ENCODE results near the gene UBR1. TPM values are rescaled to one million over a fixed set of nuclear protein-coding genes. Genes with fewer than 3 reads are reported as not detected.
"Not testable (repeated sequence)": the region's sequence is repeated elsewhere in the genome, so short reads cannot be mapped to it uniquely, and the experiment has no call there.

The UBR1 gene
- total RNA-seq, 1 donor from 2014 or later, result 33.2 TPM

- Histone ChIP-seq H3K27me3 (no peaks in the 10 kb centered on the region), H3K9me3 (ENCODE audit: low read depth) (no peaks in the 10 kb centered on the region), H3K4me3 (no peak overlapping the region), H3K36me3 (peaks cover 4% of the 10 kb centered on the region), H3K4me1 (no peaks in the 10 kb centered on the region), H3K9ac (no peak overlapping the region), H3F3A (ENCODE audit: low read depth) (no peaks in the 10 kb centered on the region), H3K27ac (no peak overlapping the region), H3K4me2 (no peak overlapping the region), H3K79me2 (ENCODE audit: low read depth) (no peaks in the 10 kb centered on the region), H2AFZ (replicated peaks) (no peak overlapping the region), H4K20me1 (ENCODE audit: low read depth) (no peaks in the 10 kb centered on the region)
- Mint-ChIP-seq H3K27me3 (ENCODE audit: insufficient read depth, low read depth) (no peaks in the 10 kb centered on the region), H3K36me3 (peaks cover 22% of the 10 kb centered on the region), H3K4me3 (no peak overlapping the region), H3K4me1 (no peaks in the 10 kb centered on the region), H3K9me3 (no peaks in the 10 kb centered on the region), H3K27ac (no peak overlapping the region)
- no peak for DNase-seq (ENCODE audit: low spot score)
- TF ChIP-seq EZH2 (IDR thresholded peaks at IDR 0.05) (no peak), EZH2phosphoT487 (IDR thresholded peaks at IDR 0.05) (no peak)
These were observed 113.2 kb downstream of the UBR1 start for GRCh38 chr15:42992626-42993025.

- Histone ChIP-seq H3K9me3 (ENCODE audit: low read depth) (no peaks in the 10 kb centered on the region), H3K79me2 (ENCODE audit: low read depth) (no peaks in the 10 kb centered on the region), H3K9ac (no peak overlapping the region), H3K27me3 (no peaks in the 10 kb centered on the region), H2AFZ (replicated peaks) (no peak overlapping the region), H3K4me3 (no peak overlapping the region), H3K36me3 (peaks cover 4% of the 10 kb centered on the region), H3K4me2 (no peak overlapping the region), H3F3A (ENCODE audit: low read depth) (no peaks in the 10 kb centered on the region), H3K27ac (no peak overlapping the region), H4K20me1 (ENCODE audit: low read depth) (no peaks in the 10 kb centered on the region), H3K4me1 (no peaks in the 10 kb centered on the region)
- TF ChIP-seq EZH2 (IDR thresholded peaks at IDR 0.05) (no peak), EZH2phosphoT487 (IDR thresholded peaks at IDR 0.05) (no peak), CTCF (IDR thresholded peaks at IDR 0.05) (no peak)
- H3K4me3 Mint-ChIP-seq, result no peak overlapping the region
- DNase-seq (ENCODE audit: low spot score), result no peak
- H3K27me3 Mint-ChIP-seq (ENCODE audit: insufficient read depth, low read depth), result no peaks in the 10 kb centered on the region
- H3K9me3 Mint-ChIP-seq, result no peaks in the 10 kb centered on the region
- H3K27ac Mint-ChIP-seq, result no peak overlapping the region
- H3K36me3 Mint-ChIP-seq, result peaks cover 8% of the 10 kb centered on the region
- no peaks in the 10 kb centered on the region for H3K4me1 Mint-ChIP-seq
These were observed 119.0 kb downstream of the UBR1 start for GRCh38 chr15:42986693-42987342.

- Histone ChIP-seq H3F3A (ENCODE audit: low read depth) (no peaks in the 10 kb centered on the region), H3K36me3 (peaks cover 4% of the 10 kb centered on the region), H3K27me3 (no peaks in the 10 kb centered on the region), H3K4me3 (no peak overlapping the region), H3K4me1 (no peaks in the 10 kb centered on the region), H3K9me3 (ENCODE audit: low read depth) (no peaks in the 10 kb centered on the region), H4K20me1 (ENCODE audit: low read depth) (no peaks in the 10 kb centered on the region), H2AFZ (replicated peaks) (no peak overlapping the region), H3K27ac (no peak overlapping the region), H3K4me2 (no peak overlapping the region), H3K9ac (no peak overlapping the region), H3K79me2 (ENCODE audit: low read depth) (no peaks in the 10 kb centered on the region)
- TF ChIP-seq EZH2 (IDR thresholded peaks at IDR 0.05) (no peak), EZH2phosphoT487 (IDR thresholded peaks at IDR 0.05) (no peak), CTCF (IDR thresholded peaks at IDR 0.05) (no peak)
- peaks cover 10% of the 10 kb centered on the region for H3K36me3 Mint-ChIP-seq
- no peak for DNase-seq (ENCODE audit: low spot score)
- H3K9me3 Mint-ChIP-seq, result no peaks in the 10 kb centered on the region
- no peaks in the 10 kb centered on the region for H3K4me1 Mint-ChIP-seq
- H3K27me3 Mint-ChIP-seq (ENCODE audit: insufficient read depth, low read depth), result no peaks in the 10 kb centered on the region
- no peak overlapping the region for H3K4me3 Mint-ChIP-seq
- no peak overlapping the region for H3K27ac Mint-ChIP-seq
These were observed 121.3 kb downstream of the UBR1 start for GRCh38 chr15:42984493-42985034.

- not testable (repeated sequence) for H3K79me2 ChIP-seq (ENCODE audit: low read depth); H3K4me2 ChIP-seq; H3F3A ChIP-seq (ENCODE audit: low read depth); H2AFZ ChIP-seq (replicated peaks); H3K4me3 Mint-ChIP-seq; H3K27me3 ChIP-seq; H3K4me1 Mint-ChIP-seq; H3K27ac ChIP-seq; H3K27ac Mint-ChIP-seq; H4K20me1 ChIP-seq (ENCODE audit: low read depth); H3K9me3 ChIP-seq (ENCODE audit: low read depth); H3K4me1 ChIP-seq; H3K9ac ChIP-seq; H3K9me3 Mint-ChIP-seq; H3K27me3 Mint-ChIP-seq (ENCODE audit: insufficient read depth, low read depth); DNase-seq (ENCODE audit: low spot score); H3K4me3 ChIP-seq; H3K36me3 ChIP-seq
- peaks cover 18% of the 10 kb centered on the region for H3K36me3 Mint-ChIP-seq
These were observed 126.7 kb downstream of the UBR1 start for GRCh38 chr15:42979113-42979512.
